B cell (primary cell): Measurements from ENCODE around the gene FANCC. TPM values are rescaled to one million over a fixed set of nuclear protein-coding genes. Genes with fewer than 3 reads are reported as not detected.

Experiments
- ATAC-seq: fragments of 200-7000 bp; cut with Tn5 transposase; one replicate; pipeline ENCODE4 v1.10.0; 2021; ENCODE audit warnings: low read depth, mild to moderate bottlenecking, moderate number of reproducible peaks, moderate library complexity
- CTCF ChIA-PET: fragments of 350-600 bp; sonication (Branson Sonifier 250); formaldehyde crosslinking; loops from one replicate; lab custom pipeline; 2021; ENCODE audit warnings: antibody characterized with exemption, inconsistent platforms; lab: Charles Lee
- POLR2A ChIA-PET: fragments of 350-600 bp; sonication (Branson Sonifier 250); formaldehyde crosslinking; loops from one replicate; lab custom pipeline; 2021; ENCODE audit warnings: antibody characterized with exemption; lab: Charles Lee
- DNase-seq: peaks from one replicate; pipeline ENCODE4 v3.0.0; 2013
- H2AFZ ChIP-seq: 2 replicates; pipeline ENCODE4 v1.6.1; 2012; ENCODE audit warnings: mild to moderate bottlenecking, low read depth, low read length; ENCODE audit not compliant: insufficient read depth, poor library complexity, severe bottlenecking
- H3K27ac ChIP-seq, 2 donors: 1 replicate in 1 of 2; 2 replicates in 1 of 2; pipeline ENCODE4 v1.5.1; 2012 to 2013; ENCODE audit warnings: low read length in 2 of 2, mild to moderate bottlenecking in 2 of 2, moderate library complexity in 1 of 2
- H3K27me3 ChIP-seq, 4 experiments: fragments of 200-600 bp in 1 of 4; sonication (generic) in 1 of 4; replicated peaks in 1 of 4; 1 replicate in 2 of 4; 2 replicates in 2 of 4; pipeline versions ENCODE4 v1.6.1 to v1.7.0; 2013 to 2016; ENCODE audit warnings: low read length in 3 of 4, mild to moderate bottlenecking in 2 of 4, mixed read lengths in 1 of 4, moderate library complexity in 1 of 4; ENCODE audit not compliant: insufficient read depth in 4 of 4, control insufficient read depth in 3 of 4; ENCODE audit errors: control extremely low read depth in 1 of 4
- H3K36me3 ChIP-seq, 2 experiments: replicated peaks in 1 of 2; 1 replicate in 1 of 2; 2 replicates in 1 of 2; pipeline versions ENCODE4 v1.6.1 to v1.7.1; 2013; ENCODE audit warnings: low read length in 1 of 2; ENCODE audit not compliant: insufficient read depth in 2 of 2, control insufficient read depth in 1 of 2; ENCODE audit errors: control extremely low read depth in 1 of 2, extremely low read depth in 1 of 2
- H3K4me1 ChIP-seq, 2 donors: fragments of 200-600 bp in 1 of 2; sonication (generic) in 1 of 2; 1 replicate in 1 of 2; 2 replicates in 1 of 2; pipeline versions ENCODE4 v1.5.1 to v1.6.1; 2013 to 2017; ENCODE audit warnings: low read length in 2 of 2; ENCODE audit not compliant: control insufficient read depth in 2 of 2, insufficient read depth in 2 of 2
- H3K4me2 ChIP-seq: replicated peaks from 2 replicates; pipeline ENCODE3; 2012; ENCODE audit warnings: mild to moderate bottlenecking, low read depth, low read length; ENCODE audit not compliant: poor library complexity, severe bottlenecking
- H3K4me3 ChIP-seq, 5 experiments: fragments of 200-600 bp in 1 of 5; sonication (generic) in 1 of 5; 1 replicate in 3 of 5; 2 replicates in 2 of 5; pipeline versions ENCODE4 v1.5.1 to v1.7.0; 2011 to 2016; ENCODE audit warnings: low read length in 4 of 5, mild to moderate bottlenecking in 4 of 5, low read depth in 2 of 5, control low read depth in 1 of 5, moderate library complexity in 1 of 5; ENCODE audit not compliant: insufficient read depth in 1 of 5; ENCODE audit errors: control extremely low read depth in 1 of 5, extremely low read depth in 1 of 5
- H3K79me2 ChIP-seq: fragments of 200-600 bp; sonication (generic); one replicate; pipeline ENCODE4 v1.6.0; 2016; ENCODE audit warnings: low read length; ENCODE audit not compliant: control insufficient read depth, insufficient read depth
- H3K9ac ChIP-seq: fragments of 200-600 bp; sonication (generic); 2 replicates; pipeline ENCODE4 v1.6.1; 2017; ENCODE audit warnings: mild to moderate bottlenecking, low read length, moderate library complexity
- H3K9me3 ChIP-seq, 3 donors: one replicate each; pipeline versions ENCODE4 v1.6.1 to v1.7.1; 2013; ENCODE audit warnings: low read length in 2 of 3; ENCODE audit not compliant: control insufficient read depth in 2 of 3, insufficient read depth in 1 of 3; ENCODE audit errors: control extremely low read depth in 1 of 3
- H4K20me1 ChIP-seq: 2 replicates; pipeline ENCODE4 v1.6.0; 2012; ENCODE audit warnings: mild to moderate bottlenecking, low read length; ENCODE audit not compliant: insufficient read depth, control insufficient read depth, poor library complexity, severe bottlenecking
- H3K27ac Mint-ChIP-seq: one replicate; pipeline ENCODE4 v1.8.0; 2021; ENCODE audit warnings: mixed read lengths
- H3K27me3 Mint-ChIP-seq: one replicate; pipeline ENCODE4 v1.8.0; 2021; ENCODE audit warnings: mixed read lengths
- H3K4me1 Mint-ChIP-seq: one replicate; pipeline ENCODE4 v1.8.0; 2021; ENCODE audit warnings: mixed read lengths
- H3K4me3 Mint-ChIP-seq: one replicate; pipeline ENCODE4 v1.8.0; 2021; ENCODE audit warnings: mixed read lengths
- H3K9me3 Mint-ChIP-seq: one replicate; pipeline ENCODE4 v1.8.0; 2022; ENCODE audit warnings: mixed read lengths; ENCODE audit not compliant: insufficient read depth
- CTCF ChIP-seq: fragments of 200-600 bp; IDR thresholded peaks from one replicate; pipeline ENCODE4 v1.8.0; 2022; ENCODE audit warnings: antibody characterized with exemption, mild to moderate bottlenecking
- EZH2 ChIP-seq: IDR thresholded peaks from 2 replicates; pipeline ENCODE4 v1.6.1; 2012; ENCODE audit warnings: borderline replicate concordance, low read depth, mild to moderate bottlenecking, moderate library complexity, low read length; ENCODE audit not compliant: insufficient read depth, poor library complexity, severe bottlenecking
- WGBS: methylation state at CpG from one replicate; pipeline ENCODE4 v1.1.5; 2013; ENCODE audit warnings: missing lambda C conversion rate; ENCODE audit not compliant: insufficient coverage; 5-methylcytosine and 5-hydroxymethylcytosine counted together
- intact Hi-C: fragments of 100-400 bp; cut with micrococcal nuclease; formaldehyde crosslinking; loops from one replicate; pipeline ENCODE4 v1.10.0; 2022
- polyA plus RNA-seq: library from polyadenylated mRNA; depleted of rRNA; stranded (reverse); fragments of >200 nt; gene quantifications from 2 replicates; pipeline ENCODE4 v1.2.3, GENCODE V29; 2012
- total RNA-seq, 2 donors: library from RNA; stranded (reverse); fragments of 120-200 nt in 1 of 2; gene quantifications; 1 replicate in 1 of 2; 2 replicates in 1 of 2; pipeline versions ENCODE4 v1.2.3 to v1.2.4, GENCODE V29; 2013 to 2022

FANCC gene
- total and polyA plus RNA-seq, 2 donors (not counting 1 experiment from before 2014, with no cell fraction given), result 1.8 to 11.1 TPM

GRCh38 chr9:95053611-95054570 lies 263.6 kb downstream of the FANCC start:
- no peaks in the 10 kb centered on the region for H4K20me1 ChIP-seq
- DNase-seq (no peak), ATAC-seq (no peak)
- no peaks in the 10 kb centered on the region for H3K9me3 Mint-ChIP-seq
- H3K27me3 Mint-ChIP-seq, result peaks cover 14% of the 10 kb centered on the region
- H3K4me1 ChIP-seq, result peaks cover 2 to 3% of the 10 kb centered on the region in 2 donors
- ChIA-PET CTCF (interaction anchor here (0.6 kb wide), 1 partner anchor 12 kb away, joined by 3 read pairs; no protein-coding TSS in a partner anchor), POLR2A (no interaction called here)
- H3K27me3 ChIP-seq, result peaks cover 0 to 14% (median 9%) of the 10 kb centered on the region in 4 experiments
- no peak overlapping the region for H3K4me3 ChIP-seq
- no peak overlapping the region for H3K9ac ChIP-seq
- WGBS, result 100% methylated on average over 1 of the region's 5 CpGs
- no peak overlapping the region for H2AFZ ChIP-seq
- no peaks in the 10 kb centered on the region for H3K36me3 ChIP-seq
- no peak overlapping the region for H3K4me2 ChIP-seq
- H3K4me1 Mint-ChIP-seq, result peaks cover 5% of the 10 kb centered on the region
- TF ChIP-seq CTCF (no peak), EZH2 (no peak)
- intact Hi-C loops, result no loop called here
- H3K27ac ChIP-seq, result no peak overlapping the region
- H3K4me3 Mint-ChIP-seq, result no peak overlapping the region
- no peaks in the 10 kb centered on the region for H3K9me3 ChIP-seq
- no peak overlapping the region for H3K27ac Mint-ChIP-seq
- H3K79me2 ChIP-seq, result no peaks in the 10 kb centered on the region

DNA sequence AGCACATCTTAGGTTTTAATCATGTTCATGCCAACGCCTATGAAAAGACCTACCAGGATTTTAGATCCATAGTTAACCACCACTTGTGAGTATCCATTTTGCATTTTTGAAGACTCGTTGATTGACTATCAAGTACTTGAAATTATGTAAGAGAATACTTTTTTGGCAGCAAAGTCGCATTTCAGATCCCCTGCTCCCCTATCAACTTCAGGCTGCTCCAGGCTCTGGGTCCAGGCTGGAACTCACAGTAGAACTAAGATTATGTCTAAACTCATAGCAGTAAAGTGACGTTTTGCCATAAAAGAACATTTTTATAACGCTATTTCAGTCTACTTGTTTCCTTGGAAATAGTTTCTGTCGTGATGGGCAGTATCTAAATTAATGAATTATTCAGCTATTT lies 267.7 kb downstream of the FANCC start:
- POLR2A ChIA-PET, result no interaction called here
- Mint-ChIP-seq H3K27me3 (peaks cover 25% of the 10 kb centered on the region), H3K27ac (no peak overlapping the region), H3K4me1 (peaks cover 12% of the 10 kb centered on the region), H3K9me3 (no peaks in the 10 kb centered on the region), H3K4me3 (no peak overlapping the region)
- DNase-seq (no peak), ATAC-seq (no peak)
- Histone ChIP-seq H3K9ac (no peak overlapping the region), H2AFZ (no peak overlapping the region), H3K27me3 (peaks cover 0 to 19% (median 13%) of the 10 kb centered on the region in 4 experiments), H3K79me2 (no peaks in the 10 kb centered on the region), H3K4me3 (no peak overlapping the region), H3K9me3 (no peaks in the 10 kb centered on the region), H3K36me3 (no peaks in the 10 kb centered on the region), H3K4me2 (no peak overlapping the region), H3K27ac (no peak overlapping the region), H3K4me1 (peaks cover 9 to 13% of the 10 kb centered on the region in 2 donors), H4K20me1 (no peaks in the 10 kb centered on the region)
- intact Hi-C loops, result loop anchor here (2.0 kb wide), 1 partner anchor 323 kb away; the partner anchor contains the start of gene AOPEP
- CTCF ChIA-PET, result no interaction called here
- 100% methylated on average over 1 of the region's 6 CpGs for WGBS
- TF ChIP-seq EZH2, result no peak
- no peak for TF ChIP-seq CTCF
